Measurements from ENCODE around the gene ZNF474.

Gene ZNF474

DNA sequence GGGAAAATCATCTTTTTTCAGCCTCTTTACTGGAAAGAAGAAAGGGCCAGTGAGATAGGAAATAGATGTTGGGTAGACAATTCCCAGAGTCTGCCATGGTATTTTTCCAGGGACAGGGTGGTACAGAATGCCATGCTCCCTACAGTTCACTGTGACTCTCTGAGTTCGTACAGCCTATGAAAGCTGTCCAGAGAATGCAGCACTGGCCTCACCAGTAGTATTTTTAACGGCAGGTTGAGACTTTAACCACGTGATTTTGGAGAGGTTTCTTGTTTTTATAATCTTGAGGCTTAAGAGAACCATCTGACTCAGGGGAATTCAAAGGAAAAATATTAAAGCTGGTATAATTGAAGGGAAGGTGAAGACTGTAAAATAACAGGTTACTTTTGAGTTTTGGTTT is 10.1 kb upstream of the ZNF474 start:
- DNase-seq = no peak

DNA sequence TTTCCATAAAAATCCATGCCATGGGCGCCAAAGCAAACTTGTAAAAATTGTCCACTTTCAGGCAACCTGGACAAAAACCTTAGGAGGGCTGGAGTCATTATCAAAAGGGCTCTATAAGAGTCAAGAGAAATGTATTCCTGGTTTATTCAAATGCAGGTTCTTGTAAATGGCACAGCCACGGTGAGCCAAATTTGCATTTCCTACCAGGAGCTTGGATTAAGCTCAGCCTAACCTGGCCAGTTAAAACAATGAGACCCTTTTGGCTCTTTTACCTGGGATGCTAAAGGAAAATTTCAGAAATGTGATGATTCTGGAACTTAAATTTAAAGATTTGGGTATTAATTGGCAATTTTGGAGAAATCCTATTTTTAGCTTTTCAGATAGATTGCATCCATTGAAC is 8.9 kb upstream of the ZNF474 start:
- no peak for DNase-seq

DNA sequence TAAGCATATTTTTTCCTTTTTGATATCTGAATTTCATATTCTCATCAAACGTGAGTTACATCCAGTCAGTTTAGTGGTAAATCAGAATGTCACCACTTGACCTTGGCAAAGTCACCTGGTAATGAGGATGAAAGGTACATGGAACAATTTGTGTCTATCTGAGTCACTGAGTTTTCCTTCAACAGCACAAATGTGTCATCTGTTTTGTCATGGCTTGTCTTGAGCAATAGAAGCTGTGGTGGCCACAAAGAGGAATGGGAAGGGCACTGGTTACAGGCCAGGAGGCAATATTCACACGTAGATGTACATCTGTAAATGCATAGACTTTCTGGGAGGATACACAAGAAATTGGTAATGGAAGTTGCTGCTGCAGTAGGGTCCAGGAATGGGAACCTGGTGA is 8.4 kb upstream of the ZNF474 start:
- DNase-seq = no peak

DNA sequence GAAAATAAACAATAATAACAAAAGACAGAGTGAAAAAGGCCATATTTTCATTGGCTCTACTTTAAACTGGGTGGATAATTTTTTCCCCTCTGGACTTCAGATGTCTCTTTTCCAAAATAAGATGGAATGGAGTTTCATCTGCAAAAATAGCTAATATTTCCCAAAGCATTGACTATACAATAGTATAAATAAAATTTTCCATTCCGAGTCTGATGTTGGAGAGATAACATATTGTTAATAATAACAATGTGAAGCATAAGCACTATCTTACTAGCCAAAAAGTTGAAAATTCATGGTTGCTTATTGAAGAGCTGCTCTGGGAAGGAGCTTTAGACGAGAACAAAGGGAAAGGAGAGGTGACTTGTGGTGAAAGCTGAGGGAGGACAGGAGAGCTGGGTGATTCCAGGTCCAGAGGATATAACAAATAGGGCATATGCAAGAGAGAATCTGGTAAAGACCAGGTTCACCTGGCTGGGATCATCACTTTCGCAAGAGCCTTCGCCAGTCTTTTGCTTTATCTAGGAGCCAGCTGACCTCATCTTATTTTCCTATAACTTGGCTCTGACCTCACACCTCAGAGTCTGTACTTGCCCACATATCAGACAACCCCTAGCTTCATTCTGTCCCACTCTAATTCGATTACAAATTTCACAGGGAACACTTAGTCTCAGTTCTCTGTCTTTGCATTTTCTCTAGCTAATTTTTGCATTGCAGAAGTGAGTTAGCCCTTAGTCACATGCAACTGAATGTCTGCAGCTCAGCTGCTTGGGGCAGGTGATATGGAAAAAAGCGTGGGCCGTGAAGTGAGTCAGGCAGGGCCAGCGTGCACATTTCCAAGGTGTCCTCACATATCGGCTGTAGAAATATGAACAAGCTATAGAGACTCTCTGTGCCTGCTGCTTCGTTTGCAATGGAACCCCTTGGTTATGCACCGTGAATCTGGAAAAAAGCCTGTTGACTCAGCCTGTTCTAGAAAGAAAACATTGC is 7.6 kb upstream of the ZNF474 start:
- DNase-seq = no peak

DNA sequence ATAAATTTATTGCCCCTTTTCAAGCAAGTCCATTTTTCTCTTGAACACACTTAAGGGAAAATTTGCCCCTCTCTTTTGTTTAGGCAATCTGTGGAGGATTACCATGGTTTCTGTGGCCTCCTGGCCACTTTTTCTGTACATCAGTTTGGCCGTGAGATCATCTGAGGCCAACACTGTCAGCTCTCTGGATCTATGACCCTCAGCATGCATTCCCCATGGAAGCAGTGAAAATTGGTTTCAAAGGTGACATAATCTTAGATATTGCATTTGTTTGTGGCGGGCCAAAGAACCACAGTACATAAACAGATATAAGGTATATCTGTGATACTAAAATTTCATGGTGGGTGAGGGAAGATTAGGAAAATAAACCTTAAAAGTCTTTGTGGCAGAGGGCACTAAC is 4.6 kb upstream of the ZNF474 start:
- no peak for DNase-seq

DNA sequence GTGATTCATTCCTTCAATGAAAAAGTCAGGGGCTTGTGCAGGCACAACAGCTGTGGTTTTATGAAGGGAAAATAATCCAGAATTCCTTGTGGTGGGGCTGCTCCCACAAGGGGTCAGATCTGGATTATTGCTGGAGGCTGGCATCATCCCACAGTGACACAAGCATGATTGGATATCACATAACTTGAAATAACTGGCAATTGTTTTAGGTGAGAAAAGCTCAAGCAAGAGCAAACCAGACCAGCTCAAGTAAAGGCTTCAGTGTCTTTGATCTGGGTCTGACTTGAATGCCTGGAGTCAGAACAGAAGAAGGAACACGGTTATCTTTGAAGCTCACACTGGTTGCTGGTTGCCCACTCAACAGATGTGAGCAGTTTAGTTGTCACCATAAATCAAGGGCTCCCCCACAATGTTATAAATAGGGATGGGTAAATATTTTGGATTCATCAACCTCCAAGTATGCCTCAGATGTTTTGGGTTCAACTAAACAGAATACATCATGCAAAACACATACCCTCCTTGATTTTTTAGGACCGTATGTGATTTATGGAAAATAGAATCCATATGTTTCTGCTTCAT is 3.1 kb upstream of the ZNF474 start:
- no peak for DNase-seq

GRCh38 chr5:122126756-122127321 is 2.5 kb upstream of the ZNF474 start:
- DNase-seq = no peak

DNA sequence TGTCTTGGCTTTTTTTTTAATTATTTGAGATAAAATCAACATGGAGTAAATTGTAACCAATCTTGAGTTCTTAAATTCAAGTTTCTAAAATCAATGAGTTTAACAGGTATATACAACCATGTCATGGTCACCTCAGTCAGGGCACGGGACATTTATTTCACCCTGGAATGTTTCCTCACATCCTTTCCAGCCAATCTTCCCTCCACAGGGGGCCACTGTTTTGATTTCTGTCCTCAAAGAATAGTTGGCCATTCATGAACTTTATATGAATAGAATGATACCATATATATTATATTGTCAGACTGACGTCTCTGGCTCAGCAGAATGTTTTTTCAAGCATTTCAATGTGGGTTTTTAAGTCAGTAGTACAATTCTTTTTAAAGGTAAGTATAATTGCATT is 806 bp downstream of the ZNF474 start:
- DNase-seq = no peak

DNA sequence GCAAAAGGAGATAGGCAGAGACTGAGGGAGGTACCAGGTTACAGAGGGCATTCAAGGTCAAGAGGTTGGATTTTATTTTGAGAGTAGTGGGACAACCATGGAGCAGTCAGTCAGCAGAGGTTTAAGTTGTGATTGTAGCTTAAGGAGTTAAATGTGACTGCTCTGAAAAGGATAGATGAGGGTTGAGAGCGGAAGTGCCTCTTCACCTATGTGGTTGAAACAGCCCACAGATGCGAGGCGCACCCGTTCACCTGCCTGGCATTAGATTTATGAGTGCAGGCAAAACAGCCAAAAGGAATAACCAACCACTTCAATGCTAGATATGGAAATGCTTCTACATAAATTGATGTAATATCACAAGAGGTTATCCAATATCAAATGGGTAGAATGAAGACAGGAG is 8.4 kb downstream of the ZNF474 start:
- DNase-seq = no peak

DNA sequence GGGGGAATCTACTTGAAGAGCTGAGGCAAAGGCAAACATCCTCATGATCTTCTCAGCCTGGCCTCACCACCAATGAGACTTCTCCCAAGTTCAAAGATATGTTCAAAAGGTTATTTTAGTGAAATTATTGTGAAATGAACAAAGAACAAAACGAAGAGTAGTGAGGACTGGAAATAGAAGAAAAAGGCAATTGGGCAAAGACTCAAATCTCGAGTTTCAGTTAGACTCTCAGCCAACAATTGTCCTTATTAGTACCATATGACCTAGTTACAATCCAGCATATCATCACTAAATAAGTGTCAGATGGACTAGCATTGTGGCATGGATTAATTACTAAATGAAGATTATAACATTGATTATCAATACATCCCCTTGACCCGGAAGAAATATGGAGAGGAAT is 9.0 kb downstream of the ZNF474 start:
- no peak for DNase-seq

GRCh38 chr5:122140900-122141299 is 11.6 kb downstream of the ZNF474 start:
- no peak for DNase-seq

DNA sequence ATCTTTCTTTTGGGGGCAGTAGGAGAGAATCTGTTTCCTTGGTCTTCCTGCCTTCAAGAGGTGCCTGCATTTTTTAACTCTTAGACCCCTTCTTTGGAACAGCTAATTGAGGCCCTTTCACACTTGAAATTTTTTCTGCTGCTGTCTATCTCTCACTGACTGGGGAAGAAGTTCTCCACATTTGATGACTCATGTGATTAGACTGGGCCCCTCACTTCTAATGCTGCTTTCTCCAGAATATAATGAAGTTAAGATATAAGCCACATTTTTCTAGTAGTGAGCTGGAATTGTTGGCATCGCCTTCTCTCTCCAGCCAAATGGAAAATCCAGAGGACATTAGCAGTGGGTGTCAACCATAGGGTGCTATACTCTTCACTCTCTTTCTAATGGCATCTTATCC is 12.4 kb downstream of the ZNF474 start:
- DNase-seq = no peak

DNA sequence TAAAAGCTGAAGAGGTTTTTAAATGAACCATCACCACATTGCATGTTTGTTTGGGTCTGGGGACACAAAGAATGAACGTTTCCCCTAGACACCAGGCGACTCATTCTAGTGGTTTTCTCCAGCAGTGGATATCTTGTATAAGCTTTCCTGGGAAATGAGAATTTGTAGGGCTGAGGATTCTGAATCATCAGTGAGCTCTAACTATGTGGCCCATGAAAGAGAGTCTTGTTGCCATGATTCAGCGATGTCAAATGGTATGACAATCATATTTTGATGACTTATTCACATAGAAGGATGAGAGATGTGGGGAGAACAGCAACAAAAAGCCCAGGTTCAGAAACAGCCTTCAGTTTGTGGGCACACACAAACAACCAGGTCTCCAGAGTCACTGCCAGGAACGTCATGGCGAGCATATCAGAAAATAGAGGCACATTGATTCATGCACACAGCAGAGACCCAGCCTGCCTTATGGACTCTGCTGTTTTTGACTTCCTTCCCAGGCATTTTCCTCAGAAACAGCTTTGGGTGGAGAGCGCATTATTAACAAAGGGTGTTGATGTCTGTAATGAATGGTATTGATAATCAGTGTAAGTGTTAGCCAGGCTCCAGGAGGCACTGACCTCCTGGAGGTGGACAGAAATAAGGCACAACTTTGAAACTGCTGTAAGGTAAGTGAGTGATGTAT is 13.3 kb downstream of the ZNF474 start:
- DNase-seq = no peak

GRCh38 chr5:122144236-122144635 is 14.9 kb downstream of the ZNF474 start:
- no peak for DNase-seq

DNA sequence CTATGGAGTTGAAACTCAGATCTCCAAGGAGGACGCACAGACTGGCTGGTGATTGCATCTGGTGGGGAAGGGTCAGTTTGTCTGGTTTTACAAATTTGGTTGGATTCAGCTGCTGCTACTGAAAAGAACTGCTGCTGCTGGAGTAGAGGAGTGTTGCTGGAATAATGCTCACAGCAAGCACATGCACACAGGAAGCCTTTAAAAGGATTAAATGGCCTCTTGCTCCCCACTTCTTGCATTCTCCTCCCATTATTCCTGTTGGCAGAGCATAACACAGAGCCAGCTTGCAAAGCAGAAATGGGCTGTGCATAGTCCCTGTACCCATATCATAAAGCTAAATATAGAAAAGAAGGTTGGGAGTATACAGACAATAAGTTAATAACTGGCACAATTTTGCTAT is 16.6 kb downstream of the ZNF474 start:
- no peak for DNase-seq

DNA sequence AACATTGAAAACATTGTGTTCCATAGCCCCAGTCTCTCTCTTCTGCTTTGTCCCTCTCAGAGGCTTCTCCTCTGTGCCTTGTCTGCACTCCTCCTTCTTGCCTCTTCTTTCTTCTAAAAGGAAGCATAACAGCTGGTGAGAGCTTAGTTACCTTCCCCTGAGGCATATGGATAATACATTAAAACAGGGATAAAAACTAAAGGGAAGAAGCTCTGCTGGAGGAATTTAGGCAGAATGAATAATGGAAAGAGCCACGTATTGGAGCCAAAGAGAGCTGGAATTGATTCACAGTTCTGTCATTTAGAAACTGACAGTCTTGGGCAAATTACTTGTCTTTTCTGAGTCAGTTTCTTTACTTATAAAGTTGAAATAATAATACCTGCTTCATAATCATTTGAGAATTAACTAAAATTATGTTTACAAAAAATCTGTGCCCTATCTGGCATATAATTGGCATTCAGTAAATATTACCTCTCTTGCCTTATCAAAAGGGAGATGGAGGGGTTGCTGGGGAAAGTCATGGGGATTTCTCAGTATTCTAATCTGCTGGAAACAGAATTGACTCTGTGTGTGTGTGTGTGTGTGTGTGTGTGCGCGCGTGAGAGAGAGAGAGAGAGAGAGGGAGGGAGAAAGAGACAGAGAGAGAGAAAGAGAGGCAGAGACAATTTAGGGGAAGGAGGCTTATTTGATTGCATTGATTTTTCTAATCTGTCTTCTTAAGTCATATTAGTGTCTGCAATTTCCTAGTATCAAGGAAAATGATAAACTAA is 20.2 kb downstream of the ZNF474 start:
- DNase-seq = no peak

DNA sequence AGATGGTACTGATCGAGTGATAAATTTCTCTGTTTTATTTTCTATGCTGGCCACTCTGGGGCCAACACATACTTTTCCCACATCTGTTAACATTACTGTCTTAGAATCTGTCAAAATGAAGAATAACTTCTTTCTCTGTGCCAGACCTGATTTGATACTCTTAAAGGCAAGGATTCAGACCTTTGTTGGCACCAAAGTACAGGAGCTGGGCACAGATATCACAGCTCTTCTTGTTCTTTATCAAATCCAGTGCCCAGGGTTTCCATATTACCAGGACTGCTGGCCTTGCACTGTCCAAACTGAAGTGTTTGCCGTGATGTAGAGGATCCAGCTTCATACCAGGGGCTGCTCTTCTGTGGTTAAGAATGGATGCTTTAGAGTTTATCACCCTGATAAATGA is 20.9 kb downstream of the ZNF474 start:
- DNase-seq = no peak

DNA sequence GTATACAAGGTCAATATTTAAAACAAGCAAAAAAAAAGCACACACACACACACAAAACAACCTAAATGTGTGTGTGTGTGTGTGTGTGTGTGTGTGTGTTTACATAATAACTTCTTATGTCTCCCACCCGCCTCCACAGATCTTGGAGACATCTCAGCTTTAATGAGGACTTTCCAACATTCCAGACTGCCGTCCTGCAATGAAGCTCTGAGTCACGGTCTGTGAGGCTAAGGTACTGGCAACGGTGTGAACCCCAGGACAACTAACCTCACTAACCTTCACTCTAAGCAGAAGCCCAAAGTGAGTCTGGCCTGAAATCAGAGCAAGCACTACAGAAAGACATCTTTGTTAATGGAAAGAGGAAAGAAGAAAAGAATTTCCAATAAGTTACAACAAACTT is 22.3 kb downstream of the ZNF474 start:
- no peak for DNase-seq

DNA sequence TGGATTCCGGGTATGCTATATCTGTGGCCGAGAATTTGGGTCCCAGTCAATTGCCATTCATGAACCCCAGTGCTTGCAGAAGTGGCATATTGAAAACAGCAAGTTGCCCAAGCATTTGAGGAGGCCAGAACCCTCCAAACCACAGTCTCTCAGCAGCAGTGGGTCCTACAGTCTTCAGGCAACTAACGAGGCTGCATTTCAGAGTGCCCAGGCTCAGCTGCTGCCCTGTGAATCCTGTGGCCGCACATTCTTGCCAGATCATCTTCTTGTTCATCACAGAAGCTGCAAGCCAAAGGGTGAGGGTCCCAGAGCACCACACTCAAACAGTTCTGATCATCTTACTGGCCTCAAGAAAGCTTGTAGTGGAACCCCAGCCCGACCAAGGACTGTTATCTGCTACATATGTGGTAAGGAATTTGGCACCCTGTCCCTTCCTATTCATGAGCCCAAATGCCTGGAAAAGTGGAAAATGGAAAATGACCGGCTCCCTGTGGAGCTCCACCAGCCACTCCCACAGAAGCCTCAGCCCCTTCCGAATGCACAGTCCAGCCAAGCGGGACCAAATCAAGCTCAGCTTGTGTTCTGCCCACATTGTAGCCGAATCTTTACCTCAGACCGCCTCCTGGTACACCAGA is 23.0 kb downstream of the ZNF474 start:
- DNase-seq = no peak

- no peak for DNase-seq
These were observed 23.9 kb downstream of the ZNF474 start for GRCh38 chr5:122153230-122153629.

GRCh38 chr5:122153774-122154173 is 24.4 kb downstream of the ZNF474 start:
- DNase-seq = no peak

- DNase-seq = no peak
These were observed 25.1 kb downstream of the ZNF474 start for GRCh38 chr5:122154491-122154890.

All from stimulated activated naive CD4-positive, alpha-beta T cell treated with Interleukin-2 at 50 U/mL for 16 hours (primary cell).